GM12878 (cell line): ENCODE measurements around the gene SUZ12.

ENCODE experiments used
- BMI1 ChIP-seq: fragments of 450-650 bp; IDR thresholded peaks from 2 replicates; pipeline ENCODE4 v1.6.1; 2016; ENCODE audit warnings: mild to moderate bottlenecking, moderate library complexity, borderline replicate concordance
- CHD4 ChIP-seq: fragments of 200-600 bp; sonication (generic); IDR thresholded peaks from 2 replicates; pipeline ENCODE4 v1.6.1; 2016; ENCODE audit warnings: mild to moderate bottlenecking
- CREM ChIP-seq: IDR thresholded peaks from 2 replicates; pipeline ENCODE4 v1.6.1; 2014; ENCODE audit warnings: antibody characterized with exemption, low read depth
- CTCF ChIP-seq, 3 experiments: IDR thresholded peaks in 2 of 3; conservative IDR thresholded peaks in 1 of 3; 2 replicates each; pipeline ENCODE4 v1.5.1; 2011; ENCODE audit warnings: low read depth in 3 of 3, low read length in 3 of 3, mild to moderate bottlenecking in 3 of 3, control low read depth in 2 of 3, moderate library complexity in 2 of 3, inconsistent platforms in 1 of 3, mixed read lengths in 1 of 3; ENCODE audit not compliant: control insufficient read depth in 2 of 3, insufficient read depth in 1 of 3; ENCODE audit errors: extremely low read depth in 1 of 3
- EZH2 ChIP-seq: IDR thresholded peaks from 2 replicates; pipeline ENCODE4 v1.6.1; 2012; ENCODE audit warnings: low read depth, mild to moderate bottlenecking, control low read depth, inconsistent platforms, low read length, borderline replicate concordance; ENCODE audit not compliant: control insufficient read depth
- MTA3 ChIP-seq: IDR thresholded peaks from 2 replicates; pipeline ENCODE4 v1.6.1; 2012; ENCODE audit warnings: low read length, inconsistent platforms, borderline replicate concordance
- NKRF ChIP-seq: fragments of 450-650 bp; conservative IDR thresholded peaks from 2 replicates; pipeline ENCODE4 v1.6.1; 2017; ENCODE audit warnings: mild to moderate bottlenecking, moderate library complexity
- PML ChIP-seq: IDR thresholded peaks from 2 replicates; pipeline ENCODE4 v1.6.1; 2012; ENCODE audit warnings: low read length, inconsistent platforms
- POLR2A ChIP-seq: IDR thresholded peaks from 2 replicates; pipeline ENCODE4 v1.6.1; 2011; ENCODE audit warnings: low read depth, mild to moderate bottlenecking, low read length
- ZBTB40 ChIP-seq: fragments of 450-650 bp; IDR thresholded peaks from 2 replicates; pipeline ENCODE4 v1.6.1; 2016; ENCODE audit warnings: mild to moderate bottlenecking, moderate library complexity, borderline replicate concordance

- TF ChIP-seq CHD4 (no peak), EZH2 (no peak), NKRF (no peak), BMI1 (no peak), CTCF (IDR thresholded peaks at IDR 0.05 in 2 of 3, conservative IDR thresholded peaks at IDR 0.05 in 1 of 3; ENCODE audit: control insufficient read depth in 2 of 3, extremely low read depth in 1 of 3, insufficient read depth in 1 of 3, low read depth in 3 of 3, low read length in 3 of 3) (no peak), MTA3 (no peak), POLR2A (no peak), ZBTB40 (no peak), PML (no peak), CREM (no peak)
These were observed 72.4 kb downstream of the SUZ12 start for GRCh38 chr17:32009262-32009542.
